Fibroblast of lung (primary cell): ENCODE results near the gene NCOR2. TPM values are rescaled to one million over a fixed set of nuclear protein-coding genes. Genes with fewer than 3 reads are reported as not detected.
"Not testable (repeated sequence)": the region's sequence is repeated elsewhere in the genome, so short reads cannot be mapped to it uniquely, and the experiment has no call there.

Source experiments
- DNase-seq, 2 donors: peaks; one replicate each; pipeline versions ENCODE4 v3.0.0 to v3.0.0-alpha.2; 2010; ENCODE audit warnings: low read depth in 2 of 2
- H2AFZ ChIP-seq: 2 replicates; pipeline ENCODE4 v1.5.1; 2012; ENCODE audit warnings: low read length, control low read depth, inconsistent platforms
- H3K27ac ChIP-seq: 2 replicates; pipeline ENCODE4 v1.5.1; 2011; ENCODE audit warnings: low read length, control low read depth; ENCODE audit not compliant: insufficient read depth
- H3K27me3 ChIP-seq: 2 replicates; pipeline ENCODE4 v1.5.1; 2011; ENCODE audit warnings: mild to moderate bottlenecking, low read length; ENCODE audit not compliant: control insufficient read depth, insufficient read depth
- H3K36me3 ChIP-seq: 2 replicates; pipeline ENCODE4 v1.5.1; 2011; ENCODE audit warnings: low read length; ENCODE audit not compliant: control insufficient read depth, insufficient read depth
- H3K4me1 ChIP-seq: 2 replicates; pipeline ENCODE4 v1.5.1; 2011; ENCODE audit warnings: low read length; ENCODE audit not compliant: control insufficient read depth, insufficient read depth; ENCODE audit errors: extremely low read depth
- H3K4me2 ChIP-seq: 2 replicates; pipeline ENCODE4 v1.5.1; 2011; ENCODE audit warnings: low read length, control low read depth; ENCODE audit not compliant: insufficient read depth; ENCODE audit errors: extremely low read depth
- H3K4me3 ChIP-seq, 4 experiments: fragments of 200-600 bp in 1 of 4; sonication (generic) in 1 of 4; replicated peaks in 1 of 4; 2 replicates each; pipeline ENCODE4 v1.5.1; 2011 to 2016; ENCODE audit warnings: low read length in 4 of 4, low read depth in 3 of 4, mild to moderate bottlenecking in 3 of 4, control low read depth in 2 of 4, inconsistent platforms in 1 of 4, mixed read lengths in 1 of 4; ENCODE audit not compliant: insufficient read depth in 1 of 4; ENCODE audit errors: control extremely low read depth in 1 of 4
- H3K79me2 ChIP-seq: 2 replicates; pipeline ENCODE4 v1.5.1; 2012; ENCODE audit warnings: mild to moderate bottlenecking, low read length, inconsistent platforms; ENCODE audit not compliant: control insufficient read depth, insufficient read depth
- H3K9ac ChIP-seq: 2 replicates; pipeline ENCODE4 v1.5.1; 2011; ENCODE audit warnings: mild to moderate bottlenecking, low read length, control low read depth; ENCODE audit not compliant: insufficient read depth
- H3K9me3 ChIP-seq: 2 replicates; pipeline ENCODE4 v1.5.1; 2012; ENCODE audit warnings: low read depth, low read length; ENCODE audit not compliant: control insufficient read depth, insufficient read depth
- H4K20me1 ChIP-seq: 2 replicates; pipeline ENCODE4 v1.5.1; 2011; ENCODE audit warnings: low read length; ENCODE audit not compliant: control insufficient read depth, insufficient read depth; ENCODE audit errors: extremely low read depth
- CTCF ChIP-seq, 2 donors: IDR thresholded peaks in 1 of 2; conservative IDR thresholded peaks in 1 of 2; 1 replicate in 1 of 2; 2 replicates in 1 of 2; pipeline ENCODE4 v1.5.1; 2011 to 2012; ENCODE audit warnings: low read length in 2 of 2, control low read depth in 1 of 2, inconsistent platforms in 1 of 2, low read depth in 1 of 2, mild to moderate bottlenecking in 1 of 2
- EZH2 ChIP-seq: IDR thresholded peaks from 2 replicates; pipeline ENCODE4 v1.5.1; 2012; ENCODE audit warnings: low read length, control low read depth, mild to moderate bottlenecking; ENCODE audit errors: missing control alignments
- polyA plus RNA-seq, 2 donors: library from polyadenylated mRNA; depleted of rRNA in 1 of 2; stranded (reverse) in 1 of 2; unstranded in 1 of 2; fragments of >200 nt; gene quantifications; 2 replicates each; pipeline ENCODE4 v1.2.1, GENCODE V29; 2011 to 2012; ENCODE audit warnings: missing spikeins in 1 of 2
- total RNA-seq: library from RNA; depleted of rRNA; stranded (reverse); fragments of >200 nt; gene quantifications from 2 replicates; pipeline ENCODE4 v1.2.1, GENCODE V29; 2014

The NCOR2 gene
- total and polyA plus RNA-seq, 2 donors (not counting 1 experiment from before 2014, with no cell fraction given): 6.1 to 17.2 TPM

GRCh38 chr12:124588751-124589267 lies 21.4 kb upstream of the NCOR2 start:
- H2AFZ ChIP-seq: no peak overlapping the region

GRCh38 chr12:124588018-124588634 lies 20.7 kb upstream of the NCOR2 start:
- Histone ChIP-seq H2AFZ (no peak overlapping the region), H3K36me3 (no peaks in the 10 kb centered on the region), H3K9me3 (no peaks in the 10 kb centered on the region), H3K79me2 (no peaks in the 10 kb centered on the region), H3K27me3 (no peaks in the 10 kb centered on the region), H3K9ac (no peak overlapping the region), H3K27ac (no peak overlapping the region), H3K4me3 (no peak overlapping the region), H4K20me1 (no peaks in the 10 kb centered on the region), H3K4me1 (peaks cover 3% of the 10 kb centered on the region), H3K4me2 (no peak overlapping the region)
- DNase-seq: no peak
- TF ChIP-seq EZH2 (no peak), CTCF (conservative IDR thresholded peaks at IDR 0.05 in 1 of 2, IDR thresholded peaks at IDR 0.05 in 1 of 2; ENCODE audit: low read depth in 1 of 2, low read length in 2 of 2) (no peak)

More at GRCh38 chr12:124588751-124589267, 21.4 kb upstream of the NCOR2 start:
- peak; percentile 72 to 87 for DNase-seq
- Histone ChIP-seq H3K4me1 (peaks cover 3% of the 10 kb centered on the region), H3K4me2 (peak overlapping the region; percentile 17), H3K79me2 (no peaks in the 10 kb centered on the region), H3K9ac (no peak overlapping the region), H3K36me3 (no peaks in the 10 kb centered on the region), H3K4me3 (peak overlapping the region in 1 of 4 experiments; percentile 20), H4K20me1 (no peaks in the 10 kb centered on the region), H3K9me3 (no peaks in the 10 kb centered on the region), H3K27ac (no peak overlapping the region), H3K27me3 (no peaks in the 10 kb centered on the region)
- TF ChIP-seq CTCF (conservative IDR thresholded peaks at IDR 0.05 in 1 of 2, IDR thresholded peaks at IDR 0.05 in 1 of 2; ENCODE audit: low read depth in 1 of 2, low read length in 2 of 2) (no peak), EZH2 (no peak)

GRCh38 chr12:124586756-124587155 lies 19.3 kb upstream of the NCOR2 start:
- Histone ChIP-seq H3K9ac (no peak overlapping the region), H3K79me2 (no peaks in the 10 kb centered on the region), H2AFZ (no peak overlapping the region), H4K20me1 (no peaks in the 10 kb centered on the region), H3K4me3 (no peak overlapping the region), H3K36me3 (no peaks in the 10 kb centered on the region), H3K27me3 (no peaks in the 10 kb centered on the region), H3K27ac (no peak overlapping the region), H3K4me2 (no peak overlapping the region), H3K9me3 (no peaks in the 10 kb centered on the region), H3K4me1 (peaks cover 3% of the 10 kb centered on the region)
- no peak for TF ChIP-seq EZH2
- TF ChIP-seq CTCF (conservative IDR thresholded peaks at IDR 0.05 in 1 of 2, IDR thresholded peaks at IDR 0.05 in 1 of 2; ENCODE audit: low read depth in 1 of 2, low read length in 2 of 2): no peak
- DNase-seq: no peak

GRCh38 chr12:124584494-124584893 lies 17.1 kb upstream of the NCOR2 start:
- not testable (repeated sequence) for H3K4me3 ChIP-seq, H4K20me1 ChIP-seq, H3K27ac ChIP-seq, H3K79me2 ChIP-seq, H3K27me3 ChIP-seq, H3K36me3 ChIP-seq, H2AFZ ChIP-seq, H3K4me2 ChIP-seq, H3K4me1 ChIP-seq, H3K9me3 ChIP-seq, DNase-seq, H3K9ac ChIP-seq
